Measurements from ENCODE around the gene NBAS.
A peak's percentile ranks its signal among the peaks of the same experiment; 100 is the strongest.

NBAS gene

GRCh38 chr2:15560988-15561573 is at the start of gene NBAS:
NBAS (minus strand) TSS chr2:15561334; CDS start chr2:15561304, 30 bp downstream.
- peak; percentile 64 for DNase-seq (ENCODE audit: low read depth)

- no peak for DNase-seq (ENCODE audit: low read depth)
Observed at GRCh38 chr2:15610430-15610952, 49.4 kb upstream of the NBAS start.

GRCh38 chr2:15609341-15610042 is 48.4 kb upstream of the NBAS start:
- no peak for DNase-seq (ENCODE audit: low read depth)

GRCh38 chr2:15608392-15608761 is 47.2 kb upstream of the NBAS start:
- no peak for DNase-seq (ENCODE audit: low read depth)

GRCh38 chr2:15607709-15608391 is 46.7 kb upstream of the NBAS start:
- no peak for DNase-seq (ENCODE audit: low read depth)

- no peak for DNase-seq (ENCODE audit: low read depth)
Observed at GRCh38 chr2:15606481-15607441, 45.6 kb upstream of the NBAS start.

- no peak for DNase-seq (ENCODE audit: low read depth)
Observed at GRCh38 chr2:15605721-15606120, 44.6 kb upstream of the NBAS start.

GRCh38 chr2:15603948-15604347 is 42.8 kb upstream of the NBAS start:
- no peak for DNase-seq (ENCODE audit: low read depth)

GRCh38 chr2:15603044-15603765 is 42.1 kb upstream of the NBAS start:
- no peak for DNase-seq (ENCODE audit: low read depth)

- DNase-seq (ENCODE audit: low read depth): no peak
Observed at GRCh38 chr2:15602393-15602792, 41.3 kb upstream of the NBAS start.

- no peak for DNase-seq (ENCODE audit: low read depth)
Observed at GRCh38 chr2:15601681-15602080, 40.5 kb upstream of the NBAS start.

GRCh38 chr2:15599994-15600393 is 38.9 kb upstream of the NBAS start:
- DNase-seq (ENCODE audit: low read depth): no peak

GRCh38 chr2:15596968-15597367 is 35.8 kb upstream of the NBAS start:
- DNase-seq (ENCODE audit: low read depth): no peak

GRCh38 chr2:15596350-15596749 is 35.2 kb upstream of the NBAS start:
- no peak for DNase-seq (ENCODE audit: low read depth)

- DNase-seq (ENCODE audit: low read depth): no peak
Observed at GRCh38 chr2:15595936-15596335, 34.8 kb upstream of the NBAS start.

- no peak for DNase-seq (ENCODE audit: low read depth)
Observed at GRCh38 chr2:15595342-15595905, 34.3 kb upstream of the NBAS start.

GRCh38 chr2:15594291-15595256 is 33.4 kb upstream of the NBAS start:
- no peak for DNase-seq (ENCODE audit: low read depth)

GRCh38 chr2:15593327-15593705 is 32.2 kb upstream of the NBAS start:
- no peak for DNase-seq (ENCODE audit: low read depth)

GRCh38 chr2:15591692-15592463 is 30.7 kb upstream of the NBAS start, which contains the start of gene DDX1:
DDX1 (plus strand) TSS chr2:15591868; CDS start chr2:15591934, 66 bp downstream.
- DNase-seq (ENCODE audit: low read depth): peak; percentile 69
